Ishikawa (cell line): ENCODE measurements around the gene GJB1.

ENCODE experiments used
- CEBPB ChIP-seq: IDR thresholded peaks from 2 replicates; pipeline ENCODE4 v1.6.1; 2012
- EP300 ChIP-seq: IDR thresholded peaks from 2 replicates; pipeline ENCODE4 v1.6.1; 2012; ENCODE audit warnings: borderline replicate concordance
- FOXM1 ChIP-seq: IDR thresholded peaks from 2 replicates; pipeline ENCODE4 v1.6.1; 2012; ENCODE audit warnings: low read depth, borderline replicate concordance
- RAD21 ChIP-seq: IDR thresholded peaks from 2 replicates; pipeline ENCODE4 v1.6.1; 2012; ENCODE audit warnings: low read depth
- TAF1 ChIP-seq: IDR thresholded peaks from 2 replicates; pipeline ENCODE4 v1.6.1; 2012; ENCODE audit warnings: low read depth, mild to moderate bottlenecking
- TEAD4 ChIP-seq: IDR thresholded peaks from 2 replicates; pipeline ENCODE4 v1.6.1; 2012
- YY1 ChIP-seq: IDR thresholded peaks from 2 replicates; pipeline ENCODE4 v1.6.1; 2012; ENCODE audit warnings: low read depth
- TF ChIP-seq, protein P1 (sequence below): IDR thresholded peaks from 2 replicates; pipeline ENCODE4 v1.6.1; 2012
- TF ChIP-seq, protein P2 (sequence below): IDR thresholded peaks from 2 replicates; pipeline ENCODE4 v1.6.1; 2012

- TF ChIP-seq, protein P1, sequence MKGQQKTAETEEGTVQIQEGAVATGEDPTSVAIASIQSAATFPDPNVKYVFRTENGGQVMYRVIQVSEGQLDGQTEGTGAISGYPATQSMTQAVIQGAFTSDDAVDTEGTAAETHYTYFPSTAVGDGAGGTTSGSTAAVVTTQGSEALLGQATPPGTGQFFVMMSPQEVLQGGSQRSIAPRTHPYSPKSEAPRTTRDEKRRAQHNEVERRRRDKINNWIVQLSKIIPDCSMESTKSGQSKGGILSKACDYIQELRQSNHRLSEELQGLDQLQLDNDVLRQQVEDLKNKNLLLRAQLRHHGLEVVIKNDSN: no peak
- TF ChIP-seq, protein P2, sequence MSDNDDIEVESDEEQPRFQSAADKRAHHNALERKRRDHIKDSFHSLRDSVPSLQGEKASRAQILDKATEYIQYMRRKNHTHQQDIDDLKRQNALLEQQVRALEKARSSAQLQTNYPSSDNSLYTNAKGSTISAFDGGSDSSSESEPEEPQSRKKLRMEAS: no peak
- no peak for TF ChIP-seq CEBPB
- TF ChIP-seq FOXM1: no peak
- no peak for TF ChIP-seq YY1
- TF ChIP-seq TAF1: no peak
- TF ChIP-seq EP300: no peak
- TF ChIP-seq TEAD4: no peak
- TF ChIP-seq RAD21: no peak
Measured at GRCh38 chrX:71198066-71198465, 25.0 kb upstream of the GJB1 start.
